Fibroblast of the aortic adventitia (primary cell): Measurements from ENCODE around the gene SON. TPM values are rescaled to one million over a fixed set of nuclear protein-coding genes. Genes with fewer than 3 reads are reported as not detected.
"Not testable (repeated sequence)": the region's sequence is repeated elsewhere in the genome, so short reads cannot be mapped to it uniquely, and the experiment has no call there.

Experiments used
- DNase-seq: peaks from one replicate; pipeline ENCODE4 v3.0.0-alpha.2; 2010; ENCODE audit warnings: low read depth
- H3K4me3 ChIP-seq: 2 replicates; pipeline ENCODE4 v1.5.1; 2011; ENCODE audit warnings: low read depth, mild to moderate bottlenecking, control low read depth, low read length, moderate library complexity
- total RNA-seq: library from RNA; depleted of rRNA; stranded (reverse); fragments of >200 nt; gene quantifications from 2 replicates; pipeline ENCODE4 v1.2.3, GENCODE V29; 2012; ENCODE audit warnings: low replicate concordance
- TF ChIP-seq, protein P1 (sequence below): IDR thresholded peaks from 2 replicates; pipeline ENCODE4 v1.5.1; 2011; ENCODE audit warnings: mild to moderate bottlenecking, low read length, control low read depth, inconsistent platforms; ENCODE audit not compliant: insufficient read depth

SON gene
- total RNA-seq = 138 and 178 TPM in 2 replicates

- DNase-seq = peak; percentile 98
- peak within 1 kb of the TSS; percentile 94 for H3K4me3 ChIP-seq
- TF ChIP-seq, protein P1, sequence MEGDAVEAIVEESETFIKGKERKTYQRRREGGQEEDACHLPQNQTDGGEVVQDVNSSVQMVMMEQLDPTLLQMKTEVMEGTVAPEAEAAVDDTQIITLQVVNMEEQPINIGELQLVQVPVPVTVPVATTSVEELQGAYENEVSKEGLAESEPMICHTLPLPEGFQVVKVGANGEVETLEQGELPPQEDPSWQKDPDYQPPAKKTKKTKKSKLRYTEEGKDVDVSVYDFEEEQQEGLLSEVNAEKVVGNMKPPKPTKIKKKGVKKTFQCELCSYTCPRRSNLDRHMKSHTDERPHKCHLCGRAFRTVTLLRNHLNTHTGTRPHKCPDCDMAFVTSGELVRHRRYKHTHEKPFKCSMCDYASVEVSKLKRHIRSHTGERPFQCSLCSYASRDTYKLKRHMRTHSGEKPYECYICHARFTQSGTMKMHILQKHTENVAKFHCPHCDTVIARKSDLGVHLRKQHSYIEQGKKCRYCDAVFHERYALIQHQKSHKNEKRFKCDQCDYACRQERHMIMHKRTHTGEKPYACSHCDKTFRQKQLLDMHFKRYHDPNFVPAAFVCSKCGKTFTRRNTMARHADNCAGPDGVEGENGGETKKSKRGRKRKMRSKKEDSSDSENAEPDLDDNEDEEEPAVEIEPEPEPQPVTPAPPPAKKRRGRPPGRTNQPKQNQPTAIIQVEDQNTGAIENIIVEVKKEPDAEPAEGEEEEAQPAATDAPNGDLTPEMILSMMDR = no peak
Observed at GRCh38 chr21:33542640-33543504, at the start of gene SON. Gene SON, plus strand, starts transcription at chr21:33543038. Its CDS starts 55 bp downstream, at chr21:33543093.

- no peak for DNase-seq
- TF ChIP-seq, protein P1 = no peak
- no peak overlapping the region for H3K4me3 ChIP-seq
Observed at GRCh38 chr21:33493756-33494155, 49.1 kb upstream of the SON start.

DNA sequence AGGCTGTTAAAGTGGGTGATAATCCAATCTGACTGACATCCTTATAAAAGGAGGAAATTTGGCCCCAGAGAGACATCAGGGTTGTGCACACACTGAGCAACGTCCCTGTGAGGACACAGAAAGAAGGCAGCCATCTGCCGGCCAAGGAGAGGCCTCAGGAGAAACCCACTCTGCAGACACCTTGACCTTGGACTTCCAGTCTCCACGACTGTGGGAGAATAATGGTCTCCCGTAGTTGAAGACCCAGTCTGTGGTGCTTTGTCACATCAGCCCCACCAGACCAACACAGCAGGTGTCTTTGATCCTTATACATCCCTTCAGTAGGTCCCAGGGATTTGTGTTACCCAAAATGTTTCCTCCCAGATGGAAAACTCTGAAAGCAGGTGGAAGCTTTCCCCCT lies 47.1 kb upstream of the SON start:
- DNase-seq = no peak
- TF ChIP-seq, protein P1 = no peak
- H3K4me3 ChIP-seq = no peak overlapping the region

- DNase-seq = no peak
- H3K4me3 ChIP-seq = no peak overlapping the region
- TF ChIP-seq, protein P1 = no peak
Observed at GRCh38 chr21:33496345-33496744, 46.5 kb upstream of the SON start.

DNA sequence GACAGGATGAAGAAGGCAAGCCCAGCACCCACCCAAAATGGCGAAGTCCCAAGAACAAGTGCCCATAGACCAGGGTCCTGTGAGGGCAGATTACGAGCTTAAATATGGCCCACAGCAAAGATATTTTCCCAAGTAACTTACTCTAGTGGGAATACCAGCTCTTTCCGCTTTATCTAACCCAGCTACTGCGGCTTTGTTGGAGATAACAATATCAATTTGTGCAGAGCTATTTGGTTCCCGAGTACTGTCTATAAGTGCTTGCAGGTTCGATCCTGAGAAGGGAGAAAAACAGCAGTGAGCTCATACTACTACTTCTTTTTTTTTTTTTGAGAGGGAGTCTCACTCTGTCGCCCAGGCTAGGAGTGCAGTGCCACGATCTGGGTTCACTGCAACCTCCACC lies 37.0 kb upstream of the SON start:
- H3K4me3 ChIP-seq = no peak overlapping the region
- TF ChIP-seq, protein P1 = no peak
- no peak for DNase-seq

DNA sequence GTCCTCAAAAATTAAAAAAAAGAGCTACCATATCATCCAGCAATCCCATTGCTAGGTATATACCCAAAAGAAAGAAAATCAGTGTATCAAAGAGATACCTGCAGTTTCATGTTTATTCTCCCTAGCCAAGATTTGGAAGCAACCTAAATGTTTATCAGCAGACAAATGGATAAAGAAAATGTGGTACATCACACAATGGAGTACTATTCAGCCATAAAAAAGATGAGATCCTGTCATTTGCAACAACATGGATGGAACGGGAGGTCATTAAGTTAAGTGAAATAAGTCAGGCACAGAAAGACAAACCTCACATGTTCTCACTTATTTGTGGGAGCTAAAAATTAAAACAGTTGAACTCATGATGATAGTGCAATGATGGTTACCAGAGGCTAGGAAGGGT lies 35.8 kb upstream of the SON start:
- H3K4me3 ChIP-seq, DNase-seq: not testable (repeated sequence)

DNA sequence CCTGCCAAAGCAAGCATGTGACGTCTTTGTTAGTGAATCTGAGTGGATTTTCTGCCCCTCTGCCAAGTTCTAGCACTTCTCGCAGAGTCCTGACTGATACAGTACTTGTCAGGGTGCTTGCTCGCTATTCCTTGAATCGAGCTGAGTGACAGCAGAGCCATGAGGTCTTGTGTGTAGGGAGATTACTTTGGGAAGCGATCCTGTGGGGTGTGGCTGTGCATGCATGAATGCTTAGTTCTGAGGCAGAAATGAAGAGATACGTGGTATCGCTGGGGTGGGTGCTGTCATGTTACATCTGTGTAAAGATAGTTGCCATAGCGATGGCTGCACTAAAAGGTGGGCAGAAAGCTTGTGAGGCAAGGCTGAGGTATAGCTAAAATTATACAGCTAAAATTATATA lies 32.0 kb upstream of the SON start:
- H3K4me3 ChIP-seq = no peak overlapping the region
- no peak for DNase-seq
- TF ChIP-seq, protein P1 = no peak
